AG20443 (cell line): Measurements from ENCODE around the gene RAET1E.
"Not testable (repeated sequence)": the region's sequence is repeated elsewhere in the genome, so short reads cannot be mapped to it uniquely, and the experiment has no call there.

Experiments
- DNase-seq: peaks from one replicate; pipeline ENCODE4 v3.0.0; 2012; ENCODE audit warnings: low spot score, mixed read lengths

The RAET1E gene

GRCh38 chr6:149897855-149898744 is at the start of gene RAET1E:
Gene RAET1E, minus strand, starts transcription at chr6:149898113. Its CDS starts 7,212 bp downstream, at chr6:149890901.
- DNase-seq = no peak

- DNase-seq = not testable (repeated sequence)
Observed at GRCh38 chr6:149947533-149947932, 49.6 kb upstream of the RAET1E start.

GRCh38 chr6:149946631-149947030 is 48.7 kb upstream of the RAET1E start:
- not testable (repeated sequence) for DNase-seq

- not testable (repeated sequence) for DNase-seq
Observed at GRCh38 chr6:149945276-149945675, 47.4 kb upstream of the RAET1E start.

GRCh38 chr6:149943321-149943720 is 45.4 kb upstream of the RAET1E start:
- not testable (repeated sequence) for DNase-seq

GRCh38 chr6:149942461-149942829 is 44.5 kb upstream of the RAET1E start:
- DNase-seq = peak; percentile 23

GRCh38 chr6:149941583-149942460 is 43.9 kb upstream of the RAET1E start, which contains the start of gene ULBP2:
Gene ULBP2, plus strand, starts transcription at chr6:149942014. Its CDS starts 59 bp downstream, at chr6:149942073.
- peak; percentile 97 for DNase-seq

- DNase-seq = no peak
Observed at GRCh38 chr6:149940672-149940982, 42.7 kb upstream of the RAET1E start.

GRCh38 chr6:149939909-149940671 is 42.2 kb upstream of the RAET1E start:
- no peak for DNase-seq

- DNase-seq = no peak
Observed at GRCh38 chr6:149939356-149939648, 41.4 kb upstream of the RAET1E start.

- peak; percentile 37 for DNase-seq
Observed at GRCh38 chr6:149938571-149939355, 40.9 kb upstream of the RAET1E start.

GRCh38 chr6:149938013-149938570 is 40.2 kb upstream of the RAET1E start:
- DNase-seq = not testable (repeated sequence)

GRCh38 chr6:149936743-149937142 is 38.8 kb upstream of the RAET1E start:
- DNase-seq = no peak

GRCh38 chr6:149935668-149936067 is 37.8 kb upstream of the RAET1E start:
- no peak for DNase-seq

GRCh38 chr6:149935246-149935645 is 37.3 kb upstream of the RAET1E start:
- DNase-seq = no peak

- DNase-seq = peak; percentile 54
Observed at GRCh38 chr6:149934249-149935156, 36.6 kb upstream of the RAET1E start.

GRCh38 chr6:149933461-149933860 is 35.5 kb upstream of the RAET1E start:
- no peak for DNase-seq

GRCh38 chr6:149933036-149933435 is 35.1 kb upstream of the RAET1E start:
- no peak for DNase-seq

GRCh38 chr6:149931501-149931900 is 33.6 kb upstream of the RAET1E start:
- no peak for DNase-seq

GRCh38 chr6:149929422-149929821 is 31.5 kb upstream of the RAET1E start:
- DNase-seq = no peak
